K562 (cell line): ENCODE data around the gene PRR36. TPM values are rescaled to one million over a fixed set of nuclear protein-coding genes. Genes with fewer than 3 reads are reported as not detected.

ENCODE experiments used
- CBFA2T2 ChIP-seq: fragments of 450-650 bp; conservative IDR thresholded peaks from 2 replicates; pipeline ENCODE4 v1.6.1; 2017; ENCODE audit warnings: mild to moderate bottlenecking
- ESRRA ChIP-seq: fragments of 450-650 bp; IDR thresholded peaks from 2 replicates; pipeline ENCODE4 v1.6.1; 2014; ENCODE audit warnings: low read depth, mild to moderate bottlenecking, moderate library complexity, borderline replicate concordance
- FOXK1 ChIP-seq: sonication (generic); formaldehyde crosslinking; IDR thresholded peaks from 2 replicates; pipeline ENCODE4 v1.8.0; 2022; ENCODE audit warnings: missing genetic modification reagents, mild to moderate bottlenecking, borderline replicate concordance
- MAFG ChIP-seq: fragments of 450-650 bp; conservative IDR thresholded peaks from 2 replicates; pipeline ENCODE4 v1.6.1; 2016; ENCODE audit warnings: missing genetic modification characterization, missing compliant biosample characterization
- MED1 ChIP-seq: sonication (generic); formaldehyde crosslinking; IDR thresholded peaks from 2 replicates; pipeline ENCODE4 v1.8.1; 2023; ENCODE audit warnings: missing genetic modification reagents, borderline replicate concordance
- MYC ChIP-seq, 2 experiments: fragments of 250-450 bp in 1 of 2; sonication (Bioruptor Pico) in 1 of 2; IDR thresholded peaks; 2 replicates each; pipeline versions ENCODE4 v1.5.1 to v1.6.1; 2012 to 2021; ENCODE audit warnings: low read depth in 2 of 2, borderline replicate concordance in 1 of 2, improper control_type of control experiment in 1 of 2, low read length in 1 of 2, mild to moderate bottlenecking in 1 of 2, moderate library complexity in 1 of 2
- NELFE ChIP-seq: IDR thresholded peaks from 2 replicates; pipeline ENCODE4 v1.6.1; 2011; ENCODE audit warnings: mild to moderate bottlenecking; ENCODE audit not compliant: insufficient read depth, insufficient read length
- NR2C1 ChIP-seq, 2 experiments: fragments of 450-650 bp; IDR thresholded peaks; 2 replicates each; pipeline ENCODE4 v1.6.1; 2017; ENCODE audit warnings: mild to moderate bottlenecking in 2 of 2, antibody characterized with exemption in 1 of 2, inconsistent platforms in 1 of 2, missing compliant biosample characterization in 1 of 2, missing genetic modification characterization in 1 of 2
- NRF1 ChIP-seq, 2 experiments: fragments of 450-650 bp; IDR thresholded peaks in 1 of 2; conservative IDR thresholded peaks in 1 of 2; 2 replicates each; pipeline ENCODE4 v1.6.1; 2014; ENCODE audit warnings: mild to moderate bottlenecking in 2 of 2
- RBM25 ChIP-seq: fragments of 200-400 bp; formaldehyde crosslinking; IDR thresholded peaks from 2 replicates; pipeline ENCODE4 v1.6.1; 2018; ENCODE audit warnings: low read length, low read depth, moderate library complexity; ENCODE audit not compliant: severe bottlenecking
- RCOR1 ChIP-seq, 2 experiments: IDR thresholded peaks; 2 replicates each; pipeline ENCODE4 v1.6.1; 2012; ENCODE audit warnings: low read depth in 2 of 2, low read length in 2 of 2, borderline replicate concordance in 1 of 2, improper control_type of control experiment in 1 of 2
- SOX6 ChIP-seq: fragments of 450-650 bp; IDR thresholded peaks from 2 replicates; pipeline ENCODE4 v1.6.1; 2014; ENCODE audit warnings: mild to moderate bottlenecking
- ZC3H11A ChIP-seq: IDR thresholded peaks from 2 replicates; pipeline ENCODE4 v1.6.1; 2012; ENCODE audit warnings: low read depth, low read length, improper control_type of control experiment
- polyA plus RNA-seq, 8 experiments: library from polyadenylated mRNA; depleted of rRNA in 4 of 8; stranded (reverse) in 5 of 8; unstranded in 3 of 8; fragments of >200 nt; fragmentation: Nextera tagmentation in 2 of 8; fragmentation: Illumina TruSeq in 1 of 8; extraction: Ambion mirVana in 2 of 8; extraction: Trizol in 1 of 8; gene quantifications; 2 replicates each; pipeline versions ENCODE4 v1.2.1 to v1.2.3, GENCODE V29; 2011 to 2014; ENCODE audit warnings: inconsistent platforms in 1 of 8, missing spikeins in 1 of 8
- total RNA-seq, 7 experiments: library from RNA; depleted of rRNA in 6 of 7; stranded (reverse); fragments of >200 nt in 6 of 7; fragmentation: Illumina TruSeq in 2 of 7; extraction: Trizol in 2 of 7; gene quantifications; 2 replicates each; pipeline versions ENCODE4 v1.2.1 to v1.2.3, GENCODE V29; 2011 to 2021; ENCODE audit warnings: low replicate concordance in 1 of 7
- TF ChIP-seq, protein P1 (sequence below): fragments of 200-400 bp; formaldehyde crosslinking; IDR thresholded peaks from 2 replicates; pipeline ENCODE4 v1.6.1; 2017; ENCODE audit warnings: mild to moderate bottlenecking, low read depth, low read length, moderate library complexity
- TF ChIP-seq, protein P2 (sequence below): sonication (generic); formaldehyde crosslinking; IDR thresholded peaks from 2 replicates; pipeline ENCODE4 v1.9.0; 2022; ENCODE audit warnings: mild to moderate bottlenecking, missing genetic modification reagents
- TF ChIP-seq, protein P3 (sequence below): sonication (generic); formaldehyde crosslinking; IDR thresholded peaks from 2 replicates; pipeline ENCODE4 v1.8.0; 2022; ENCODE audit warnings: mild to moderate bottlenecking, missing genetic modification reagents
- TF ChIP-seq, protein P4 (sequence below): fragments of 450-650 bp; IDR thresholded peaks from 2 replicates; pipeline ENCODE4 v1.6.1; 2016
- TF ChIP-seq, protein P5 (sequence below), 2 experiments: IDR thresholded peaks; 2 replicates each; pipeline ENCODE4 v1.6.1; 2011; ENCODE audit warnings: borderline replicate concordance in 1 of 2, control low read depth in 1 of 2, low read depth in 1 of 2, low read length in 1 of 2, mild to moderate bottlenecking in 1 of 2, mixed read lengths in 1 of 2, moderate library complexity in 1 of 2; ENCODE audit not compliant: insufficient read depth in 1 of 2, insufficient read length in 1 of 2, poor library complexity in 1 of 2, severe bottlenecking in 1 of 2; ENCODE audit errors: extremely low read depth in 1 of 2

The PRR36 gene
- total and polyA plus RNA-seq, 9 of the 15 experiments (the other 6 are each of a cell fraction or from before 2014, with no cell fraction given), result 0.05 to 0.42 (median 0.06) TPM; not detected in 6

DNA sequence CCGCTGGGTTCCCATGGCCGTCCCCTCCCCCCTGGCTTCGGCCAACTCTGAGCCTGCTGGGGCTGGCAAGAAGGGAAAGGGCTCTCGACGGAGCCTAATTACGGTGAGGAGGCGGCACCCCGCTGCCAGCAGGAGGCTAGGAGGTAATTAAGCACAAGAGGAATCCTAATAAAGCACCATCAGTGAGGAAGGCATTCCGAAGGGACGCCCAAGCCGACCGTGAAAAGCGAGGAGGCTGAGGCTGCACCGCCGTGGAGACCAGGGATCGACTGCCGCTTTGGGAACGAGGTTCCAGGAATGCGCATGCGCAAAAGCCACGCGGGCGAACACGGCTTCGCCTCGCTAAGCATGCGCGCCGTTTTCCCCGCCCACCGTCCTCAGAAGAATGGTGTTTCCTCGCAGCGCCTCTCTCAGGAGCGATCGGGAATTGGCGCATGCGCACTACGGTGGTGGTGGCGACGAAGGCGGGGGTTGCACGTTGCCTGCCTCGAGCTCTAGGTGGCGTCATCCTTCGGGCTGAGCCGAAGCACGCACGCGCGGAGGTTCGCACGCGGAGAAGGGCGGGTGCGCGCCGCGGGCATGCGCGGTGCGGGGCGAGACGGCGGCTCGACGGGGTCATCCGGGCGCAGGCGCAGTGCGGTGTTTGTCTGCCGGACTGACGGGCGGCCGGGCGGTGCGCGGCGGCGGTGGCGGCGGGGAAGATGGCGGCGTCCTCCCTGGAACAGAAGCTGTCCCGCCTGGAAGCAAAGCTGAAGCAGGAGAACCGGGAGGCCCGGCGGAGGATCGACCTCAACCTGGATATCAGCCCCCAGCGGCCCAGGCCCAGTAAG, 29.3 kb upstream of the PRR36 start, which contains the start of gene MAP2K7 (continued):
- no peak for TF ChIP-seq MAFG (tag)
- TF ChIP-seq, protein P1, sequence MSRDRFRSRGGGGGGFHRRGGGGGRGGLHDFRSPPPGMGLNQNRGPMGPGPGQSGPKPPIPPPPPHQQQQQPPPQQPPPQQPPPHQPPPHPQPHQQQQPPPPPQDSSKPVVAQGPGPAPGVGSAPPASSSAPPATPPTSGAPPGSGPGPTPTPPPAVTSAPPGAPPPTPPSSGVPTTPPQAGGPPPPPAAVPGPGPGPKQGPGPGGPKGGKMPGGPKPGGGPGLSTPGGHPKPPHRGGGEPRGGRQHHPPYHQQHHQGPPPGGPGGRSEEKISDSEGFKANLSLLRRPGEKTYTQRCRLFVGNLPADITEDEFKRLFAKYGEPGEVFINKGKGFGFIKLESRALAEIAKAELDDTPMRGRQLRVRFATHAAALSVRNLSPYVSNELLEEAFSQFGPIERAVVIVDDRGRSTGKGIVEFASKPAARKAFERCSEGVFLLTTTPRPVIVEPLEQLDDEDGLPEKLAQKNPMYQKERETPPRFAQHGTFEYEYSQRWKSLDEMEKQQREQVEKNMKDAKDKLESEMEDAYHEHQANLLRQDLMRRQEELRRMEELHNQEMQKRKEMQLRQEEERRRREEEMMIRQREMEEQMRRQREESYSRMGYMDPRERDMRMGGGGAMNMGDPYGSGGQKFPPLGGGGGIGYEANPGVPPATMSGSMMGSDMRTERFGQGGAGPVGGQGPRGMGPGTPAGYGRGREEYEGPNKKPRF, result no peak
- TF ChIP-seq FOXK1 (CRISPR knock-in tag), result no peak
- peak; percentile 53; the same call in 1 of the 2 replicates for TF ChIP-seq NR2C1 (IDR thresholded peaks at IDR 0.05)
- no peak; the same call in 1 of the 2 replicates for TF ChIP-seq NR2C1 (tag; IDR thresholded peaks at IDR 0.05)
- peak; percentile 59 for TF ChIP-seq SOX6
- TF ChIP-seq, protein P2, sequence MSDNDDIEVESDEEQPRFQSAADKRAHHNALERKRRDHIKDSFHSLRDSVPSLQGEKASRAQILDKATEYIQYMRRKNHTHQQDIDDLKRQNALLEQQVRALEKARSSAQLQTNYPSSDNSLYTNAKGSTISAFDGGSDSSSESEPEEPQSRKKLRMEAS (CRISPR knock-in tag), result peak; percentile 99
- peak; percentile 71 for TF ChIP-seq ESRRA
- TF ChIP-seq, protein P3, sequence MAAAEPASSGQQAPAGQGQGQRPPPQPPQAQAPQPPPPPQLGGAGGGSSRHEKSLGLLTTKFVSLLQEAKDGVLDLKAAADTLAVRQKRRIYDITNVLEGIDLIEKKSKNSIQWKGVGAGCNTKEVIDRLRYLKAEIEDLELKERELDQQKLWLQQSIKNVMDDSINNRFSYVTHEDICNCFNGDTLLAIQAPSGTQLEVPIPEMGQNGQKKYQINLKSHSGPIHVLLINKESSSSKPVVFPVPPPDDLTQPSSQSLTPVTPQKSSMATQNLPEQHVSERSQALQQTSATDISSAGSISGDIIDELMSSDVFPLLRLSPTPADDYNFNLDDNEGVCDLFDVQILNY (CRISPR knock-in tag), result no peak
- peak; percentile 100 for TF ChIP-seq NRF1 (conservative IDR thresholded peaks at IDR 0.05 in 1 of 2, IDR thresholded peaks at IDR 0.05 in 1 of 2)
- no peak for TF ChIP-seq ZC3H11A
- no peak for TF ChIP-seq NELFE
- no peak for TF ChIP-seq CBFA2T2
- TF ChIP-seq, protein P4, sequence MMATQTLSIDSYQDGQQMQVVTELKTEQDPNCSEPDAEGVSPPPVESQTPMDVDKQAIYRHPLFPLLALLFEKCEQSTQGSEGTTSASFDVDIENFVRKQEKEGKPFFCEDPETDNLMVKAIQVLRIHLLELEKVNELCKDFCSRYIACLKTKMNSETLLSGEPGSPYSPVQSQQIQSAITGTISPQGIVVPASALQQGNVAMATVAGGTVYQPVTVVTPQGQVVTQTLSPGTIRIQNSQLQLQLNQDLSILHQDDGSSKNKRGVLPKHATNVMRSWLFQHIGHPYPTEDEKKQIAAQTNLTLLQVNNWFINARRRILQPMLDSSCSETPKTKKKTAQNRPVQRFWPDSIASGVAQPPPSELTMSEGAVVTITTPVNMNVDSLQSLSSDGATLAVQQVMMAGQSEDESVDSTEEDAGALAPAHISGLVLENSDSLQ, result 0 out of 2 replicates have a peak, but pooled peaks have one; percentile 23
- TF ChIP-seq, protein P5, sequence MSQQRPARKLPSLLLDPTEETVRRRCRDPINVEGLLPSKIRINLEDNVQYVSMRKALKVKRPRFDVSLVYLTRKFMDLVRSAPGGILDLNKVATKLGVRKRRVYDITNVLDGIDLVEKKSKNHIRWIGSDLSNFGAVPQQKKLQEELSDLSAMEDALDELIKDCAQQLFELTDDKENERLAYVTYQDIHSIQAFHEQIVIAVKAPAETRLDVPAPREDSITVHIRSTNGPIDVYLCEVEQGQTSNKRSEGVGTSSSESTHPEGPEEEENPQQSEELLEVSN (IDR thresholded peaks at IDR 0.05; ENCODE audit: borderline replicate concordance in 1 of 2, extremely low read depth in 1 of 2, insufficient read depth in 1 of 2, insufficient read length in 1 of 2, low read depth in 1 of 2, low read length in 1 of 2, poor library complexity in 1 of 2, severe bottlenecking in 1 of 2), result peak; percentile 97
- TF ChIP-seq RCOR1 (IDR thresholded peaks at IDR 0.05; ENCODE audit: borderline replicate concordance in 1 of 2, low read depth in 2 of 2, low read length in 2 of 2), result peak in 1 of 2 experiments; percentile 24; a peak in 1 of 4 replicates
- no peak for TF ChIP-seq MED1 (CRISPR knock-in tag)
- peak; percentile 97 for TF ChIP-seq MYC (IDR thresholded peaks at IDR 0.05; ENCODE audit: low read depth, low read length)
- peak; percentile 65; the same call in 1 of the 2 replicates for TF ChIP-seq MYC (CRISPR knock-in tag; IDR thresholded peaks at IDR 0.05; ENCODE audit: borderline replicate concordance, low read depth)
- no peak for TF ChIP-seq RBM25
